ENCODE results near the gene CHPT1. TPM values are rescaled to one million over a fixed set of nuclear protein-coding genes. Genes with fewer than 3 reads are reported as not detected.
"Not testable (repeated sequence)": the region's sequence is repeated elsewhere in the genome, so short reads cannot be mapped to it uniquely, and the experiment has no call there.

Gene CHPT1
- total RNA-seq, 2 experiments from 2014 or later: 14.3 to 20.8 TPM

DNA sequence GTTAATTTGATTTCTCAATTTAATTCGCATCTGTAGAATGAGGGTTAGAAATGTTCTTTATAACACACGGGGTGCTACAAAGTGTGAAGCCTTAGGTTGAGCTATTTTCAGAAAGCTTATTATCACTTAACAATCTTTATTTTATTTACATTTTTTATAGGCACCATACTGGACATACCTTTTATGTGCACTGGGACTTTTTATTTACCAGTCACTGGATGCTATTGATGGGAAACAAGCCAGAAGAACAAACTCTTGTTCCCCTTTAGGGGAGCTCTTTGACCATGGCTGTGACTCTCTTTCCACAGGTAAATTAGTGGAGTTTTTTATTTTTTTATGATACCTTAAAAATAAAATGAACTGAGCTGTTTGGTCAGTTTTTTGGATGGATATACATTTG, 16.5 kb downstream of the CHPT1 start:
- CTCF ChIA-PET: interaction anchor here (1.3 kb wide), 1 partner anchor 14 kb away, joined by 4 read pairs; no protein-coding TSS in a partner anchor
- H3K4me1 Mint-ChIP-seq: peaks cover 12% of the 10 kb centered on the region
- H3K27ac Mint-ChIP-seq: no peak overlapping the region
- ATAC-seq (no peak), DNase-seq (no peak)
- H3K9me3 Mint-ChIP-seq (ENCODE audit: low read depth): no peaks in the 10 kb centered on the region
- no peak overlapping the region for H3K4me3 Mint-ChIP-seq
- peaks cover 7% of the 10 kb centered on the region for H3K36me3 Mint-ChIP-seq
- H3K27me3 Mint-ChIP-seq: no peaks in the 10 kb centered on the region

DNA sequence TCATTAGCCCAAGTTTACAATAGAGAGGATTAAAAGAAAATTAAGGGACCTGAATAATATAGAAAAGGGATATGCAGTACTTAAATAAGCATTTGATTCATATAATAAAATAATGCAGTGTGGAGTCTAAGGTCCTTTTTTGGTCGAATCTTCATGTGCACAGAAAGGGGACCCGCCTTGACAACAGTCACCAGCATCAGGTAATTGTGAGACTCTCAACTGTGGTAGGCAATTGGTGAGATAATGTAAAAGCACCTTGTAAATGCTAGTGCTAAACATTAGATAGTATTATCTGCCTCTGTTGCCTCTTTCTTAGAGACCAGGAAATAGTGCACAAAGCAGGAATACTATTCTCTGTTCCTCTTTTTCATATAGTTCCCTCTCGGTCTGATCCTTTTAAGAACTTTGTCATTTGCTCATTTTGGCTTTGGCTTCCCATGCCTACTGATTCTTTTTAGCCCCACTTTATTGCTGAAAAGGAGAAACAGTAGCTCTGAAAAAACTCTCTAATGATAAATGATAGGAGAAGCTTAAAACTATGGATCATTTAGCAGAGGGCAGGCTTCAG, 17.5 kb downstream of the CHPT1 start:
- Mint-ChIP-seq H3K36me3 (peaks cover 7% of the 10 kb centered on the region), H3K27ac (no peak overlapping the region), H3K27me3 (no peaks in the 10 kb centered on the region), H3K4me1 (peaks cover 6% of the 10 kb centered on the region), H3K9me3 (ENCODE audit: low read depth) (no peaks in the 10 kb centered on the region), H3K4me3 (no peak overlapping the region)
- CTCF ChIA-PET: no interaction called here
- ATAC-seq (no peak), DNase-seq (no peak)

DNA sequence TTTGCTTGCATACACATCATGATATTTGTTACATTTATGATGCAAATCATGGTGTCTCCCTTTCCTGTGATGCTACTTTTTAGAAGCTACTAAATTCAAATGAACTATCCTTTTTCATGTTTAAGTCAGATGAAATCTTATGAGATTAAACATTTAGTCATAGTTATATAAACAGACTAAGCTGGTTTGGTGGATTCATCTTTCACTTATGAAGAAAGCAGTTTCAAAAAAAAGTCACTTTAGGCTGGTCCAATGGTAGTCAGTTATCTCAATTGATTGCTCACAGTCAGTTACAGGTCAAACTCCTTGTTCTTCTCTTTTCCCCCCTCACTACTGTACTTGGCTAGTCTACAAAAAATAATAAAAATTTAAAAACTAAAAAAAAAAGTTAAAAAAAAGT, 22.1 kb downstream of the CHPT1 start:
- Mint-ChIP-seq H3K27me3 (no peaks in the 10 kb centered on the region), H3K4me1 (no peaks in the 10 kb centered on the region), H3K36me3 (peaks cover 12% of the 10 kb centered on the region), H3K9me3 (ENCODE audit: low read depth) (no peaks in the 10 kb centered on the region), H3K4me3 (no peak overlapping the region), H3K27ac (no peak overlapping the region)
- no peak for ATAC-seq
- CTCF ChIA-PET: interaction anchor here (1.0 to 1.1 kb wide), 2 partner anchors 49 to 112 kb away, joined by 3 read pairs; no protein-coding TSS in a partner anchor
- DNase-seq: no peak

DNA sequence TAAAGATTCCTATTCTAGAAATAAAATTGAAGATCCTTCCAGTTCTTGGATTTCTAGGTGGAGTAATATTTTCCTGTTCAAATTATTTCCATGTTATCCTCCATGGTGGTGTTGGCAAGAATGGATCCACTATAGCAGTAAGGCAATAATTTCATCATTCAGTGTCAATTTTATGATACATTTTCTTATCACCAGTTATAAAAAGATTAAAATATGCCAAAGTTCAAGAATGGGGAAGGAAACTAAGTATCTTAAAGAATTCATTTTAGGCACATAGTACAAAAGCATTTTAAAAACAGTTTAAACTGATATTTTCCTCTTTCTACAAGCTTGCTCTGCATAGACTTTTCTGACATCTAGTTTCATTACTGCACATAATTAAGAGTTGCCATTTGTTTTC, 22.7 kb downstream of the CHPT1 start:
- Mint-ChIP-seq H3K27me3 (no peaks in the 10 kb centered on the region), H3K36me3 (peaks cover 13% of the 10 kb centered on the region), H3K4me3 (no peak overlapping the region), H3K4me1 (no peaks in the 10 kb centered on the region), H3K27ac (no peak overlapping the region), H3K9me3 (ENCODE audit: low read depth) (no peaks in the 10 kb centered on the region)
- CTCF ChIA-PET: interaction anchor here (1.0 to 1.1 kb wide), 2 partner anchors 50 to 111 kb away, joined by 3 read pairs; no protein-coding TSS in a partner anchor
- ATAC-seq (no peak), DNase-seq (no peak)

DNA sequence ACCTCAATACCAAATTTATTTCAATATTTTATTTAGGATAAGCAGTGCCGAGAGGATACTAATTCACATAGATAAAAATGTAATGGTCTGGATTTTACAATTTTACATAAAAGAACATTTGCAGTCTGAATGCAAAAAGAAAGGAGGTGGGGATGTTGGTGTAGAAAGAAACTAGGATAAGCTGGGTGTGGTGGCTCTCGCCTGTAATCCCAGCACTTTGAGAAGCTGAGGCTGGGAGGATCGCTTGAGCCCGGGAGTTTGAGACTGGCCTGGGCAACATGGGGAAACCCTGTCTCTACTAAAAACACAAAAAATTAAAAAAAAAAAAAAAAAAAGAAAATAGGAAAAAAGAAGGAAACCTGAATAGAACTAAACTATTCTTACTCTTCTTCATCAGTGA, 25.0 kb downstream of the CHPT1 start:
- Mint-ChIP-seq H3K27ac (no peak overlapping the region), H3K36me3 (peaks cover 19% of the 10 kb centered on the region), H3K4me3 (no peak overlapping the region), H3K9me3 (ENCODE audit: low read depth) (no peaks in the 10 kb centered on the region), H3K27me3 (no peaks in the 10 kb centered on the region), H3K4me1 (peaks cover 5% of the 10 kb centered on the region)
- no peak for DNase-seq
- ATAC-seq: no peak
- CTCF ChIA-PET: interaction anchor here (1.1 to 1.7 kb wide), 2 partner anchors 37 to 118 kb away, joined by 5 to 6 read pairs; no protein-coding TSS in a partner anchor

DNA sequence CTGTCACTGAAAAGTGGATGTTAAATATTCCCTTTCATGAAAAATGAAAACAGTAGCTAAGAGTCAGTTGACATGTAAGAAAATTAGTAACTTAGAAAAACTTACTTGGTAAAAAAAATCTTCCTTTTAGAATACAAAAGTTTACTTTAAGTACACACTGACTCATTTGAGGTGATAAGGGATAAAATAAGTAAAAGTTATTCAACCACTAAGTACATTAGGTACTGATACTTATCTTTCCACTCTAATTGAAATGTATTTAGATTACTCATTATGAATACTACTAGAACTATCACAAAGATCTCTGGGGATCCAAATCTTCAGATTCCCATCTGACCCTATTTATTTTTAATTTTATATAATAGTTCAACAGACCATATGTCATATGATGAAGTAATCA, 29.7 kb downstream of the CHPT1 start:
- Mint-ChIP-seq H3K27ac (no peak overlapping the region), H3K9me3 (ENCODE audit: low read depth) (no peaks in the 10 kb centered on the region), H3K36me3 (peaks cover 11% of the 10 kb centered on the region), H3K27me3 (no peaks in the 10 kb centered on the region), H3K4me3 (no peak overlapping the region), H3K4me1 (peaks cover 5% of the 10 kb centered on the region)
- CTCF ChIA-PET: no interaction called here
- DNase-seq (no peak), ATAC-seq (no peak)

DNA sequence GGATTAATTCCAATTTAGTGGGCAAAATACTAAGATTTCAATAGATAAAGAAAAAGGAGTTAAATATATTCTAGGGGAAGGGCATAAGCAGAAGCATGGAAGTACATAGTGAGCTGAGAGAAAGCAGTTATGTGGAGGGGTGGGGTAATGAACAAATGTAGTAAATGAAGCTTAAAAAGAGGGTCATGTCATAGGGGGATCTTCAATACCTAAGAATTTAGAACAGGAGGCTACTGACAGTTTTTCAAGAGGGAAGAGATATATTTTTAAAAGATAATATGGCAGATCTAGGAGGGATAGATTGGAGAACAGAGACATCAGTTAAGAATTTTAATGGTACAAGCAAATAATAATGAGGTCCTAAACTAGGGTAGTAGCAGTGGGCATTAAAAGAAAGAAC, 32.4 kb downstream of the CHPT1 start:
- ATAC-seq: no peak
- H3K4me3 Mint-ChIP-seq: no peak overlapping the region
- H3K4me1 Mint-ChIP-seq: peaks cover 5% of the 10 kb centered on the region
- H3K27ac Mint-ChIP-seq: no peak overlapping the region
- peaks cover 13% of the 10 kb centered on the region for H3K36me3 Mint-ChIP-seq
- no peaks in the 10 kb centered on the region for H3K9me3 Mint-ChIP-seq (ENCODE audit: low read depth)
- DNase-seq: no peak
- no peaks in the 10 kb centered on the region for H3K27me3 Mint-ChIP-seq
- CTCF ChIA-PET: no interaction called here

DNA sequence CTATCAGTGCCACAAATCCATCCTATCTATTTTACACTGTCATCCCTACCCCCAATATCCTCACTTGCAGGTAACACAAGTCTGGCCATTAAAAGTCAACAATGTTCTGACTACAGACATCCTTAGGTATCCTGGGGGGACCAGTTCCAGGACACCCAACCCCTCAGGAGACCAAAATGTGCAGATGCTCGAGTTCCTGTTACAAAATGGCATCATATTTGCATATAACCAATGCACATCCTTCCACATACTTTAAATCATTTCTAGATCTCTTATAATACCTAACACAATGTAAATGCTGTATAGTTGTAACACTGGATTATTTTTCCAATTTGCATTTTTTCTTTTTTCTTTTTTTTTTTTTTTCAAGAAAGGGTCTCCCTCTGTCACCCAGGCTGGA, 34.9 kb downstream of the CHPT1 start:
- ATAC-seq (no peak), DNase-seq (no peak)
- no peak overlapping the region for H3K4me3 Mint-ChIP-seq
- H3K9me3 Mint-ChIP-seq (ENCODE audit: low read depth): no peaks in the 10 kb centered on the region
- no peak overlapping the region for H3K27ac Mint-ChIP-seq
- H3K27me3 Mint-ChIP-seq: no peaks in the 10 kb centered on the region
- no peaks in the 10 kb centered on the region for H3K4me1 Mint-ChIP-seq
- H3K36me3 Mint-ChIP-seq: peaks cover 5% of the 10 kb centered on the region
- CTCF ChIA-PET: no interaction called here

DNA sequence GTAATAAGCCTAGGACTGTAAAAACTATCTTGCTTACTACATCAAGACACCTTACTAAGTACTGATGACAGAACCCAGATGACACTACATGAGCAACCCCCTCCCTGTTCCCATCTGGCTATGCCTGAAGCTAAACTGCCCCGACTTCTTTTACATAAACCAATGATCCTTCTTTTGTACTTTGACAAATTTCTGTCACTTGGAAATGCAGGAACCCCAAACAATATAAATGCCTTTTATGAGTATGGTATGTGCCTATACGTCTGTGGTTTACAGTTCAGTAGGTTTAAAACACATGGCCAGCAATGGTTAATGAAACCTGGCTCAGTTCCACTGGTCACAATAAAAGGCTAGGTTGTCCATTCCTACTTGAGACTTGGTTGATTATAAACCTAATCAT, 35.7 kb downstream of the CHPT1 start:
- H3K36me3 Mint-ChIP-seq: peaks cover 5% of the 10 kb centered on the region
- CTCF ChIA-PET: no interaction called here
- ATAC-seq: no peak

DNA sequence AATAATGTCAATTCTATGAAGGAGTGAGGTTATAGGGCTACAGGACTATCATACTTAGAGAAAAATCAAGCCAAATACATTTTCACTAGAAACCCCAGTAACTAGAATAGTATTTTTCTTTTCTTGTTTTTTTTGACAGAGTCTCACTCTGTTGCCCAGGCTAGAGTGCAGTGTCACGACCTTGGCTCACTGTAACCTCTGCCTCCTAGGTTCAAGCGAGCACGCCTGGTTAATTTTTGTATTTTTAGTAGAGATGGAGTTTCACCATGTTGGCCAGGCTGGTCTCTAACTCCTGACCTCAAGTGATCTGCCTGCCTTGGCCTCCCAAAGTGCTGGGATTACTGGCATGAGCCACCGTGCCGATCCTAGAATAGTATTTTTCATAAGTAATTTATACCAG, 37.0 kb downstream of the CHPT1 start:
- CTCF ChIA-PET; H3K9me3 Mint-ChIP-seq (ENCODE audit: low read depth): not testable (repeated sequence)

More for the DNA sequence above, 35.7 kb downstream of the CHPT1 start:
- Mint-ChIP-seq H3K4me1 (no peaks in the 10 kb centered on the region), H3K27me3 (no peaks in the 10 kb centered on the region), H3K4me3 (no peak overlapping the region), H3K9me3 (ENCODE audit: low read depth) (no peaks in the 10 kb centered on the region), H3K27ac (no peak overlapping the region)
- no peak for DNase-seq

DNA sequence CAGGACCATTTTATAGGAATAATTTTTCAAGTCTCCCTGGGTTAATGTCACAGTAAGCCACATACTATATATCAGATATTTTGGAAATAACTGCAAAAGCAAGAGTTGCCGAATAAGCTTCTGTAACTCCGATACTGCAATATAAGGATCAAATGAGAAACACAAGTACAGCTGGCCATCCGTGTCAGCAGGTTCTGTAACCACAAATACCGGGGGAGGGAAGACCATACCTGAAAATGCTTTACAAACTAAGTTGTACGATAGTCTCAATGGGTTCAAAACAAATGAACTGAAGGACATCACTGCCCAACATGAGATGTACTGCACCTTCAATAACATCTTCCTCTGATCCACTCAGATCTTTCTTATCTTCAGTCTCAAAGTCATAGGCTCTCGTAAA, 40.0 kb downstream of the CHPT1 start:
- DNase-seq (no peak), ATAC-seq (no peak)
- H3K4me1 Mint-ChIP-seq: no peaks in the 10 kb centered on the region
- H3K36me3 Mint-ChIP-seq: peaks cover 13% of the 10 kb centered on the region
- no peaks in the 10 kb centered on the region for H3K27me3 Mint-ChIP-seq
- CTCF ChIA-PET: no interaction called here
- H3K27ac Mint-ChIP-seq: no peak overlapping the region
- H3K9me3 Mint-ChIP-seq (ENCODE audit: low read depth): no peaks in the 10 kb centered on the region
- no peak overlapping the region for H3K4me3 Mint-ChIP-seq

More for the DNA sequence above, 37.0 kb downstream of the CHPT1 start:
- not testable (repeated sequence) for H3K27ac Mint-ChIP-seq, ATAC-seq, H3K4me1 Mint-ChIP-seq, H3K27me3 Mint-ChIP-seq, H3K36me3 Mint-ChIP-seq, DNase-seq, H3K4me3 Mint-ChIP-seq

DNA sequence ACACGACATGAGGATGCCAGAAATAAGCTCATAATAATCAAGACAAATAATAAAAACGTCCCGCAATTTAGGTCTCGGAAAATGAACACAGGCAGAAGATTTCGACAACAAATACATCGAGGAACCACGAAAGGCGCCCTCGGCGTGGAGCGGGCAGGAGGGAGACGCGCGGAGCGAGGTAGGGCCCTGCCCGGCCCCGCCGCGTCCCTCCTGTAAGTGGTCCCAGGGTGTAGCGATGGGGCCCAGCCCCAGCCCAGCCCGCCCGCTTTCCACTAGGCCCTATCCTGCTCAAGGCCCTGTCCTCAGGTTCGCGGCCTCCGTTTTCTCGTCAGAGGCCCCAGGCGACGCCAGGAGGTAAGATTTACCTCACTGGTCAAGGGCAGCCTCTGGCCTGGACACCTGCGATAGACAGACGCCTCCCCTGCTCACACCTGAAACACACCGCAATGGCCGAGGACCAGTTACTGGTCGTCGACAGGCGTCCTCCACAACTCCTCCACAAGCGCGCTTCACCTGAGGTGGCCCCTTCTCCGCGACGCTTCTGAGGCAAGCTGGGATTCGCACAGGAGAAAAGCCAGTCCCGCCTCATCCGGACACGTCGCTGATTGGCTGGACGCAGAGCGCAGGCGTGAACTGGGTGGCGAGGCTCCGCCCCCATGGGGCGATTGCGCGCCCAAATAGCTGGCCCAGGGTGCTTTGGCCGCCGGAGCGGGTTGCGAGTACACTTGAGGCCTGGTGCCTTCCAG, 41.7 kb downstream of the CHPT1 start, which contains the start of gene SYCP3:
Gene SYCP3, minus strand, starts transcription at position 543 of the 746 bp plus-strand sequence. CDS start 1,527 bp downstream, outside the sequence.
- DNase-seq (no peak), ATAC-seq (no peak)
- no peaks in the 10 kb centered on the region for H3K27me3 Mint-ChIP-seq
- H3K4me1 Mint-ChIP-seq: peaks cover 10% of the 10 kb centered on the region
- H3K4me3 Mint-ChIP-seq: no peak within 1 kb of the TSS
- peaks cover 20% of the 10 kb centered on the region for H3K36me3 Mint-ChIP-seq
- CTCF ChIA-PET: no interaction called here
- H3K9me3 Mint-ChIP-seq (ENCODE audit: low read depth): no peaks in the 10 kb centered on the region
- no peak within 1 kb of the TSS for H3K27ac Mint-ChIP-seq

DNA sequence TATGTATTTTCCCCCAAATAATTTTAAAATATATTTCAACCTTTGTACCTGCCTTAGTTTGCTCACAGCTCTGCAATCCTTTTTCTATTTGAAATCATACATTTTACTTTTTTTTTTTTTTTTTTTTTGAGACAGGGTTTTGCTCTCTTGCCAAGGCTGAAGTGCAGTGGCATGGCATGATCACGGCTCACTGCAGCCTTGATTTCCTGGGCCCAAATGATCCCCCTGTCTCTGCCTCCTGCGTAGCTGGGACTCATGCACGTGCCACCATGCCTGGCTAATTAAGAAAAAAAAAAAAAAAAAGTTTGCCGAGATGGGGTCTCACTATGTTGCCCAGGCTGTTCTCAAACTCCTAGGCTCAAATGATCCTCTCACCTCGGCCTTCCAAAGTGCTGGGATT, 43.1 kb downstream of the CHPT1 start:
- H3K27ac Mint-ChIP-seq: no peak overlapping the region
- H3K4me1 Mint-ChIP-seq: peaks cover 20% of the 10 kb centered on the region
- no peaks in the 10 kb centered on the region for H3K9me3 Mint-ChIP-seq (ENCODE audit: low read depth)
- no peak for ATAC-seq
- peaks cover 30% of the 10 kb centered on the region for H3K36me3 Mint-ChIP-seq
- no peak for DNase-seq
- CTCF ChIA-PET: no interaction called here
- H3K27me3 Mint-ChIP-seq: no peaks in the 10 kb centered on the region
- no peak overlapping the region for H3K4me3 Mint-ChIP-seq

DNA sequence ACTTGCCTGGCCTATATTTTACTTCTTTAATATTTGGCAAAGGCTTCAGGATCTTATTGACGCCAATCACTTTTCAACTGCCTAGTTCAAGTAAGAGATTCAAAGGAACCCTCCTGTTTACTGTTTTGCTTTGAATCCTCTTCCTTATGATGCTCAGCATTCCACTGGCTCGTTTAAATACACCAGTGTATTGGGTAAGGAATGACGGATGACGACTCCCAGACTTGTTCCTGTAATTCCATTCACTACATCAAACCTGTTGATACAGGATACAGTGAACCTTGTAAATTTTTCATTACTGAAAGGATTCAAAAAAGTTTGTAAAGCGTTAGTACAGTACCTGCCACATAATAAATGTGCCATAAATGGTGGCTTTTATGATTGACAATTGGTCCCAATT, 43.5 kb downstream of the CHPT1 start:
- CTCF ChIA-PET: no interaction called here
- Mint-ChIP-seq H3K36me3 (peaks cover 30% of the 10 kb centered on the region), H3K4me1 (peaks cover 20% of the 10 kb centered on the region), H3K9me3 (ENCODE audit: low read depth) (no peaks in the 10 kb centered on the region), H3K27ac (no peak overlapping the region), H3K27me3 (no peaks in the 10 kb centered on the region), H3K4me3 (no peak overlapping the region)
- ATAC-seq (no peak), DNase-seq (no peak)

Measured in activated CD8-positive, alpha-beta memory T cell treated with anti-CD3 and anti-CD28 coated beads, Interleukin-2, amount 10 ng/mL, durations not matched to agents 7 days and 5 days (primary cell).